Hepatic stellate cell (primary cell): ENCODE data around the gene NPAS2.

Source experiments
- DNase-seq: peaks from one replicate; pipeline ENCODE4 v3.0.0; 2011; ENCODE audit warnings: low spot score

NPAS2 gene

DNA sequence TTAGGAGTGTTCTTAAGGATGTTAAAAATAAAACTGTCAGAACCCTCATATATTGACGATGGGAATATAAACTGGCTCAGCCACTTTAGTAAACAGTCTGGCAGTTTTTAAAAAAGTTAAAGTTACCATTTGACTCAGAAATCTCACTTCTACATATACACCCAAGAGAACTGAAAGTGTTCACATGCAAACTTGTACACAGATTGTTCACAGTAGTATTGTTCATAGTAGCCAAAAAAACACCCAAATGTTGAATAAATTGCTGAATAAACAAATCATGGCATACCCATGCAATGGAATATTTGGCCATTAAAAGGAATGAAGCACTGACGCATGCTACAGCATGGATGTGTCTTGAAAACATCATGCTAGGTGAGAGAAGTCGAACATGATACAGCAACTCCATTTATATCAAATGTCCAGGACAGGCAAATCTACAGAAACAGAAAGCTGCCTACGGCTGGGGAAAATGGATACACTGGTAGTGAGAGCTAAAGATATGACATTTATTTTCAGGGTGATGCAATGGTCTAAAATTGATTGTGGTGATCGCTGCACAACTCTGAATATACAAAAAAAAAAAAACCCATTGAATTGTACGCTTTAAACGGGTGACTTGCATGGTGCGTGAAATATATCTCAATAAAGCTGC lies 192.2 kb downstream of the NPAS2 start:
- DNase-seq, result no peak

GRCh38 chr2:101012706-101013181 lies 192.8 kb downstream of the NPAS2 start:
- peak; percentile 29 for DNase-seq

DNA sequence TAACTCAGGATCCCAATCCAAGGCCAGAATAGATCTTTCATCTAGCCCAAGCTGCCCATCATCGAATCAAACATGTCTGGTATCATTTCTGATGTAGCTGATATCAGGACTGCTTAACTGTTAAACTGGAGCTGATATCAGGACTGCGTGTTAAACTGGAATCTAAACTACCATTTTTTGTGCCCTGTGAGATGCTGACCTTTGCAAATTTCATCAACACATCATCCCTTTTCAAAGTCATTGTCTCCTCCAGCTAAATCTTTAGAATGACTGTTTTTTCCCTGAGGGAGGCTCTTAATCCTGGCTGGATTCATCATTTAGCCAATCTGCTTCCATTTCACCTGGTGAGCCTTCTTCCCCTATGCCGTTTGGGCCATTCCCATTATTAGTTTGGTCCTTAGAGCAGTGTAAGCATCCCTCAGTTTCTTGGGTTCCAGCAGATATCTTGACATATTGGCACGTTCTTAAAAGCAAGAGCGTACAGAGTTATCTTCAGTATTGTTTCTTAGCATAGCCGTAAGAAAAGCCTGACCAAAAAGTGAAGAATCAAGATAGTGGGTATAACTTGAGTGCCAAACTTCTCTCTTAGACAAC lies 194.4 kb downstream of the NPAS2 start:
- DNase-seq, result no peak

DNA sequence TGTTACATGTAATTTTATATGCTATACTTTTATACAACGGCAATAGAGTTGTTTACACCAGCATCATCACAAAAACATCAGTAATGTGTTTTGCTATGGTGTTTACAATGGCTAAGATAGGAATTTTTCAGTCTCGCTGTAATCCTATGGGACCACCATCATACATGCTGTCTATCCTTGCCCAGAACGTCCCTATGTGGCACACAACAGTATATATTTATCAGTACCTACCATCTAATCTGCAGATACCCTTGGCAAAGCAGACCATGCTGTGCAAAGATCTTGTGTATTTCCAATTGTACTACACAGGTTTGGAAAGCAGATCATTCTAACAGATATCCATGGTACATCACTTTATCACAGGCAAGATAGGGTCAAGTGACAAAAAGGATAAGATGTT lies 197.4 kb downstream of the NPAS2 start:
- no peak for DNase-seq

GRCh38 chr2:101018934-101019333 lies 199.0 kb downstream of the NPAS2 start:
- no peak for DNase-seq

DNA sequence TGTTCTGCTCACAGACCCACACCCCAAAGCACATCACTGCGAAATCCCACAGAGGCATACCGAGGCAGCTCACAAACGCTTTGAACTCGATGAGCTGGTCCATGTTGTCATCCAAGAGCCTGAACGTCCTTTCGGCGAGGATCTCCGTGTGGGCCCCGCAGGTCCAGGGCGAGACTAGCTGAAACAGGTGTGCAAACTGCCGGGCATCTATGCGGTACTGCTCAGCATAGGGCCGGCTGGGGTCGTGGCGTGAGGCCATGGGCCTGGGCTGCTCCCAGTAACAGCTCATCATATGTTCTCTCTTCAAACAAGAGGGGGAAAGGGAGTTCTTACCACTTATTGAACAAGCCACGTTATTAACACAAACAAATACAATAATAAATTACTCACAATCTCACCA lies 202.3 kb downstream of the NPAS2 start:
- DNase-seq, result no peak

- no peak for DNase-seq
These were observed 203.6 kb downstream of the NPAS2 start for GRCh38 chr2:101023327-101024107.

- DNase-seq, result no peak
These were observed 205.6 kb downstream of the NPAS2 start for GRCh38 chr2:101025561-101025960.

GRCh38 chr2:101026253-101026701 lies 206.3 kb downstream of the NPAS2 start:
- no peak for DNase-seq

DNA sequence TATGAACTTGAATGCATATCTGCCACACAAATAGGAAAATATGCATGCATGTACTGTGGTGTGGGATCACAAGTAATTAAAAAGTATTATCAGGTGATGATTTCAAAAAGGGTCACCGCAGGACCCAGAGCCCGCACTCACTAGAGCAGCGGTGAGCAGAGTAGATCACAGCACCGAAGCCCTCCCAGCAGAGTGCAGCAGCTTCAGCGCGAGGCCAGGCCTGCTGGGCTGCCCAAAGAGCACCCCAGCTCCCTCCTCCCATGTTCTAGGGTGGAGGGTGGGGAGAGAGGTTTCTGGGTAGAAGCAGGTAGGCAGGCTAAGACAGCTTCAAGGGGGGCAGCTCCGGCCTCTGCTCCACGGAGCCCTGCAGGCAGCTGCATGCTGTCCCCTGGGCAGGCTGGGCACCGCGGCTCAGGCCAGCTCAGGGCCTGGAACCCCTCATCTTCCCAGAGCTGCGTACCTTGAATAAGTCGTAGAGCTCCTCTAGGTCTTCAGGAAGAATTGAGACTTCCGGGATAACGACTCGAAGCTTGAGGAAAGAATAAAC lies 207.1 kb downstream of the NPAS2 start:
- DNase-seq, result no peak

DNA sequence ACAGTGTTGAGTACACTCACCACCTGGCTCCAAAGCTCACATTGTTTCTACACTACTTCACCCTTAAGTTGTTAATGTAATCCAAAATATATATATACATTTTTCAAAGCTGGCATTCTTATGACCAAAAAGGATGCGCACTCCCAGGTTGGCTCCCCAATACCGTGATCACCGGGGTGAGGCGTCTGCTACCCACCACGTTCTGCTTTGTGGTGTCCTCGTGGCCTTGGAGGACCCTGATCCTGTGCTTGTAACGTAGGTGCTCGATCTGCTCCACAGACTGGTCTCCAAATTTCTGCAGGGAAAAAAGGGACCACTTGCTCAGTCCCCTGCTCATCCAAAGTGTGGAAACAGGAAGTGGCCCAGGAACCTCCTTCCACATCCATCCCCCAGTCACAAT lies 207.9 kb downstream of the NPAS2 start:
- no peak for DNase-seq

GRCh38 chr2:101030866-101031554 lies 211.1 kb downstream of the NPAS2 start:
- DNase-seq, result no peak

GRCh38 chr2:101032084-101032776 lies 212.3 kb downstream of the NPAS2 start:
- DNase-seq, result no peak

DNA sequence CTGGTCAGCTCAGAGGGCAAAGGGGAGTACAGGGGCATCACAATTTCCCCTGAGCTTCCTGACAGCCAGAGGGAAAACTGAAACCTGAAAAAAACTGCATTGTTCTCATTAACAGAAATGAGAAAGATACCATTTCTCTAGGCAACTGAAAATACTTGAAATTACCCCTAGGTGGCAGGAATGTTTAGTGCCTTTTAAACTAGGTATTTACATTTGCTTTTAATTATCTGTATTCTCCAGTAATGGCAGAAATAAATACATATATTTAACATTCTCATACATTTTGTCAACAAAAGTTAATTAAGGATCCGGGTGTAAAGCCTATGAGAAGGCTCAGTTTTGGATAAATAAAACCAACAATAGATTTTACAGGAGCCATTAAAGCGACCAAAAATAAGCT lies 216.6 kb downstream of the NPAS2 start:
- DNase-seq, result peak; percentile 51

GRCh38 chr2:101037161-101037755 lies 217.3 kb downstream of the NPAS2 start:
- no peak for DNase-seq

DNA sequence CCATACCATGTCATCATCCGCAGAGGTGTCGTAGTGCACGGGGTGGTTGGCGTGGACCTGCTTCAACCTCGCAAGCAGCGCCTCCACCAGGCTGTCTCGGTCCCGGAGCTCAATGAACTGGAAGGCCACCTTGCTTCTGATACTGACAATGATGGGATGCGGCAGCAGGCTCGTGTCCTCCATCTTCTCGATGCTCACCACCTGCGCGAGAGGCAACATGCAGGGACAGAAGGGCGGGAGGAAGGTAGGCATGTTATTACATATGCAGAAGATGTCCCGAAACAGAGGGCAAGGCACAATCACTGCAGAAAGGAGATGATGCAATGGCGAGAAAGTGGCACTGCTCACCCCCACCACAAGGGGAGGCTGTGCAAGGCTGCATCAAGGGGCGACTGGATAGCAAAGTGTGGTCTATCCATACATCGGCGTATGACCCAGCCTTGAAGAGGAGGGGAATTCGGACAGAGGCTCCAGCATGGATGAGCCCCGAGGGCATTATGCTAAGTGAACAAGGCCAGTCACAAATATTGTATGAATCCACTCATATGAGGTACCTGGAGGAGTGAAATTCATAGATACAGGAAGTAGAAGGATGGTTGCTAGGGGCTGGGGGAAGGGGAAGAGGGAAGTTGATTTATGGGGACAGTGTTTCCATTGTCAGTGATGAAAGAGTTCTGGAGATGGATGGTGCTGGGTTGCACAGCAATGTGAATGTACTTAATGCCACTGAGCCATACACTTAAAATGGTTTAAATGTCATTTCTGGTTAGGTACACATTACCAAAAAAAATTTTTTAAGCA lies 218.7 kb downstream of the NPAS2 start:
- DNase-seq, result peak; percentile 16

GRCh38 chr2:101040072-101040471 lies 220.1 kb downstream of the NPAS2 start:
- no peak for DNase-seq

GRCh38 chr2:101040761-101041160 lies 220.8 kb downstream of the NPAS2 start:
- DNase-seq, result no peak

GRCh38 chr2:101041413-101041812 lies 221.5 kb downstream of the NPAS2 start:
- DNase-seq, result no peak

DNA sequence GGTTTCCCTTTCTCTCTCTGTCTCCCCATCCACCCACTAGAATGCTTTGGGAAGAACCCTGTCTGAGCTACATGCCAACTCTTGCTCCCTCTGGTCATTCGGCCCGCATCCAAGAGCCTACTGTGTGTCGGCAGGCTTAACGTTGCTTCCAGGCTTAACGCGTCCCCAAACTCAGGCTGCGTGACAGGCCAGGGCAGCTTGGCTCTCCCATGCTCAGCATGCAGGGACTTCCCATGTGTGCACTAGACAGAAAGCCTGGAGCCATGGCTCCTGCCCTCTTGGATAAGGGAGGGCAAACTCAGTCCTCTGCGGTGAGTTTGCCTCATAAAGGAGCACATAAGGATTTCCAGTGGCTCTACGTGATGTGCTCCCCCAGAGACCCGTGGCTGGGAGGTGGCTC lies 225.4 kb downstream of the NPAS2 start:
- no peak for DNase-seq
